K562 (cell line): ENCODE data around the gene HES3. TPM values are rescaled to one million over a fixed set of nuclear protein-coding genes. Genes with fewer than 3 reads are reported as not detected.

Source experiments
- CBX3 ChIP-seq, 2 experiments: IDR thresholded peaks; 1 replicate in 1 of 2; 2 replicates in 1 of 2; pipeline ENCODE4 v1.6.1; 2012; ENCODE audit warnings: inconsistent platforms in 2 of 2, low read length in 2 of 2, borderline replicate concordance in 1 of 2, control low read depth in 1 of 2
- CBX5 ChIP-seq: IDR thresholded peaks from 2 replicates; pipeline ENCODE4 v1.6.1; 2014; ENCODE audit warnings: low read depth, borderline replicate concordance
- CHD1 ChIP-seq: fragments of 200-600 bp; sonication (generic); IDR thresholded peaks from one replicate; pipeline ENCODE4 v1.6.1; 2012; ENCODE audit warnings: mild to moderate bottlenecking, moderate library complexity, low read length, inconsistent platforms
- FOXP4 ChIP-seq: sonication (generic); formaldehyde crosslinking; IDR thresholded peaks from 2 replicates; pipeline ENCODE4 v1.8.0; 2022; ENCODE audit warnings: mild to moderate bottlenecking, missing genetic modification reagents, borderline replicate concordance
- MIER1 ChIP-seq: fragments of 450-650 bp; IDR thresholded peaks from 2 replicates; pipeline ENCODE4 v1.6.1; 2016; ENCODE audit warnings: antibody characterized with exemption, mild to moderate bottlenecking, low read depth
- POLR2G ChIP-seq: fragments of 200-400 bp; formaldehyde crosslinking; IDR thresholded peaks from 2 replicates; pipeline ENCODE4 v1.6.1; 2017; ENCODE audit warnings: low read depth, mild to moderate bottlenecking, antibody characterized with exemption, low read length, moderate library complexity
- RBFOX2 ChIP-seq: fragments of 200-400 bp; formaldehyde crosslinking; IDR thresholded peaks from 2 replicates; pipeline ENCODE4 v1.6.1; 2017; ENCODE audit warnings: low read depth, mild to moderate bottlenecking, low read length, moderate library complexity
- SAP30 ChIP-seq: fragments of 200-600 bp; sonication (generic); IDR thresholded peaks from 2 replicates; pipeline ENCODE4 v1.6.1; 2012; ENCODE audit warnings: borderline replicate concordance, low read depth, mild to moderate bottlenecking, moderate library complexity, low read length, control low read depth, inconsistent platforms; ENCODE audit not compliant: insufficient read depth, poor library complexity, severe bottlenecking
- TCF3 ChIP-seq: sonication (generic); formaldehyde crosslinking; IDR thresholded peaks from 2 replicates; pipeline ENCODE4 v1.4.0; 2020; ENCODE audit warnings: mild to moderate bottlenecking, missing genetic modification reagents
- TSHZ1 ChIP-seq: fragments of 250-450 bp; sonication (Bioruptor Pico); IDR thresholded peaks from 2 replicates; pipeline ENCODE4 v1.4.0; 2020; ENCODE audit warnings: mild to moderate bottlenecking, moderate library complexity
- ZNF23 ChIP-seq: fragments of 250-450 bp; sonication (Bioruptor Pico); IDR thresholded peaks from 2 replicates; pipeline ENCODE4 v1.4.0; 2020; ENCODE audit warnings: mild to moderate bottlenecking
- ZNF561 ChIP-seq: fragments of 450-650 bp; formaldehyde crosslinking; conservative IDR thresholded peaks from 2 replicates; pipeline ENCODE4 v1.4.0; 2020; ENCODE audit warnings: mild to moderate bottlenecking, moderate library complexity
- polyA plus RNA-seq, 8 experiments: library from polyadenylated mRNA; depleted of rRNA in 4 of 8; stranded (reverse) in 5 of 8; unstranded in 3 of 8; fragments of >200 nt; fragmentation: Nextera tagmentation in 2 of 8; fragmentation: Illumina TruSeq in 1 of 8; extraction: Ambion mirVana in 2 of 8; extraction: Trizol in 1 of 8; gene quantifications; 2 replicates each; pipeline versions ENCODE4 v1.2.1 to v1.2.3, GENCODE V29; 2011 to 2014; ENCODE audit warnings: inconsistent platforms in 1 of 8, missing spikeins in 1 of 8
- total RNA-seq, 7 experiments: library from RNA; depleted of rRNA in 6 of 7; stranded (reverse); fragments of >200 nt in 6 of 7; fragmentation: Illumina TruSeq in 2 of 7; extraction: Trizol in 2 of 7; gene quantifications; 2 replicates each; pipeline versions ENCODE4 v1.2.1 to v1.2.3, GENCODE V29; 2011 to 2021; ENCODE audit warnings: low replicate concordance in 1 of 7
- TF ChIP-seq, protein P1 (sequence below): fragments of 450-650 bp; IDR thresholded peaks from 2 replicates; pipeline ENCODE4 v1.6.1; 2016; ENCODE audit warnings: mild to moderate bottlenecking
- TF ChIP-seq, protein P2 (sequence below): sonication (generic); formaldehyde crosslinking; IDR thresholded peaks from 2 replicates; pipeline ENCODE4 v1.8.0; 2023; ENCODE audit warnings: mild to moderate bottlenecking, missing genetic modification reagents

HES3 gene
- total and polyA plus RNA-seq, 9 of the 15 experiments (the other 6 are each of a cell fraction or from before 2014, with no cell fraction given) = not detected

- TF ChIP-seq TSHZ1 (CRISPR knock-in tag) (no peak), RBFOX2 (no peak), FOXP4 (no peak), CBX5 (no peak), ZNF23 (CRISPR knock-in tag) (no peak), POLR2G (no peak), CBX3 (IDR thresholded peaks at IDR 0.05; ENCODE audit: borderline replicate concordance in 1 of 2, low read length in 2 of 2) (no peak), ZNF561 (no peak), TCF3 (CRISPR knock-in tag) (0 out of 2 replicates have a peak, but pooled peaks have one; percentile 33), CHD1 (no peak), SAP30 (peak; percentile 43), MIER1 (no peak)
- TF ChIP-seq, protein P1, sequence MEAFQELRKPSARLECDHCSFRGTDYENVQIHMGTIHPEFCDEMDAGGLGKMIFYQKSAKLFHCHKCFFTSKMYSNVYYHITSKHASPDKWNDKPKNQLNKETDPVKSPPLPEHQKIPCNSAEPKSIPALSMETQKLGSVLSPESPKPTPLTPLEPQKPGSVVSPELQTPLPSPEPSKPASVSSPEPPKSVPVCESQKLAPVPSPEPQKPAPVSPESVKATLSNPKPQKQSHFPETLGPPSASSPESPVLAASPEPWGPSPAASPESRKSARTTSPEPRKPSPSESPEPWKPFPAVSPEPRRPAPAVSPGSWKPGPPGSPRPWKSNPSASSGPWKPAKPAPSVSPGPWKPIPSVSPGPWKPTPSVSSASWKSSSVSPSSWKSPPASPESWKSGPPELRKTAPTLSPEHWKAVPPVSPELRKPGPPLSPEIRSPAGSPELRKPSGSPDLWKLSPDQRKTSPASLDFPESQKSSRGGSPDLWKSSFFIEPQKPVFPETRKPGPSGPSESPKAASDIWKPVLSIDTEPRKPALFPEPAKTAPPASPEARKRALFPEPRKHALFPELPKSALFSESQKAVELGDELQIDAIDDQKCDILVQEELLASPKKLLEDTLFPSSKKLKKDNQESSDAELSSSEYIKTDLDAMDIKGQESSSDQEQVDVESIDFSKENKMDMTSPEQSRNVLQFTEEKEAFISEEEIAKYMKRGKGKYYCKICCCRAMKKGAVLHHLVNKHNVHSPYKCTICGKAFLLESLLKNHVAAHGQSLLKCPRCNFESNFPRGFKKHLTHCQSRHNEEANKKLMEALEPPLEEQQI = no peak
- TF ChIP-seq, protein P2, sequence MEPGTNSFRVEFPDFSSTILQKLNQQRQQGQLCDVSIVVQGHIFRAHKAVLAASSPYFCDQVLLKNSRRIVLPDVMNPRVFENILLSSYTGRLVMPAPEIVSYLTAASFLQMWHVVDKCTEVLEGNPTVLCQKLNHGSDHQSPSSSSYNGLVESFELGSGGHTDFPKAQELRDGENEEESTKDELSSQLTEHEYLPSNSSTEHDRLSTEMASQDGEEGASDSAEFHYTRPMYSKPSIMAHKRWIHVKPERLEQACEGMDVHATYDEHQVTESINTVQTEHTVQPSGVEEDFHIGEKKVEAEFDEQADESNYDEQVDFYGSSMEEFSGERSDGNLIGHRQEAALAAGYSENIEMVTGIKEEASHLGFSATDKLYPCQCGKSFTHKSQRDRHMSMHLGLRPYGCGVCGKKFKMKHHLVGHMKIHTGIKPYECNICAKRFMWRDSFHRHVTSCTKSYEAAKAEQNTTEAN = no peak
Measured at GRCh38 chr1:6198646-6199297, 45.2 kb upstream of the HES3 start (continued).
